ENCODE data around the gene SLC40A1. TPM values are rescaled to one million over a fixed set of nuclear protein-coding genes. Genes with fewer than 3 reads are reported as not detected.
A peak's percentile ranks its signal among the peaks of the same experiment; 100 is the strongest.

Gene SLC40A1
- total and polyA plus RNA-seq, 5 experiments from 2014 or later, result 18.2 to 40.3 (median 33.8) TPM

- Mint-ChIP-seq H3K36me3 (peaks cover 0 to 2% (median 0%) of the 10 kb centered on the region in 3 donors), H3K4me1 (peaks cover 16 to 23% (median 22%) of the 10 kb centered on the region in 4 donors), H3K27ac (peak overlapping the region in 4 of 10 donors; percentile 0 to 80 (median 36)), H3K27me3 (peaks cover 0 to 3% (median 0%) of the 10 kb centered on the region in 5 donors), H3K9me3 (no peaks in the 10 kb centered on the region), H3K4me3 (peak overlapping the region in 7 of 10 donors; percentile 0 to 64 (median 44))
- DNase-seq (no peak), ATAC-seq (no peak)
- POLR2A ChIA-PET, result interaction anchor here (3.9 kb wide), 1 partner anchor 13 kb away, joined by 15 read pairs; the partner anchor contains the start of gene SLC40A1
These were observed 12.5 kb upstream of the SLC40A1 start for GRCh38 chr2:189593115-189593514.

GRCh38 chr2:189592353-189592984 is 11.9 kb upstream of the SLC40A1 start:
- peak in 1 of 10 donors; percentile 11 for DNase-seq
- POLR2A ChIA-PET, result interaction anchor here (3.9 kb wide), 1 partner anchor 12 kb away, joined by 15 read pairs; the partner anchor contains the start of gene SLC40A1
- H3K9me3 Mint-ChIP-seq, result no peaks in the 10 kb centered on the region
- peaks cover 0 to 3% (median 0%) of the 10 kb centered on the region in 5 donors for H3K27me3 Mint-ChIP-seq
- H3K4me3 Mint-ChIP-seq, result peak overlapping the region in 8 of 10 donors; percentile 0 to 64 (median 43)
- peak overlapping the region in 6 of 10 donors; percentile 8 to 80 (median 62) for H3K27ac Mint-ChIP-seq
- H3K36me3 Mint-ChIP-seq, result peaks cover 0 to 2% (median 0%) of the 10 kb centered on the region in 3 donors
- peaks cover 19 to 23% (median 22%) of the 10 kb centered on the region in 4 donors for H3K4me1 Mint-ChIP-seq
- ATAC-seq, result peak; percentile 37 to 53

- Mint-ChIP-seq H3K9me3 (no peaks in the 10 kb centered on the region), H3K4me1 (peaks cover 12 to 15% (median 14%) of the 10 kb centered on the region in 4 donors), H3K27ac (peak overlapping the region in 1 of 10 donors; percentile 3), H3K4me3 (no peak overlapping the region), H3K36me3 (no peaks in the 10 kb centered on the region), H3K27me3 (peaks cover 0 to 9% (median 1%) of the 10 kb centered on the region in 5 donors)
- POLR2A ChIA-PET, result no interaction called here
- ATAC-seq (no peak), DNase-seq (no peak)
These were observed 7.2 kb upstream of the SLC40A1 start for GRCh38 chr2:189587780-189588179.

- H3K4me1 Mint-ChIP-seq, result peaks cover 10 to 13% (median 10%) of the 10 kb centered on the region in 4 donors
- ATAC-seq (no peak), DNase-seq (no peak)
- peaks cover 0 to 17% (median 6%) of the 10 kb centered on the region in 5 donors for H3K27me3 Mint-ChIP-seq
- POLR2A ChIA-PET, result no interaction called here
- H3K9me3 Mint-ChIP-seq, result no peaks in the 10 kb centered on the region
- H3K27ac Mint-ChIP-seq, result no peak overlapping the region
- H3K36me3 Mint-ChIP-seq, result no peaks in the 10 kb centered on the region
- no peak overlapping the region for H3K4me3 Mint-ChIP-seq
These were observed 4.7 kb upstream of the SLC40A1 start for GRCh38 chr2:189585226-189585756.

- Mint-ChIP-seq H3K4me3 (no peak overlapping the region), H3K4me1 (peaks cover 13 to 19% (median 16%) of the 10 kb centered on the region in 4 donors), H3K9me3 (no peaks in the 10 kb centered on the region), H3K36me3 (no peaks in the 10 kb centered on the region), H3K27me3 (peaks cover 0 to 18% (median 8%) of the 10 kb centered on the region in 5 donors), H3K27ac (no peak overlapping the region)
- POLR2A ChIA-PET, result no interaction called here
- ATAC-seq (no peak), DNase-seq (no peak)
These were observed 4.1 kb upstream of the SLC40A1 start for GRCh38 chr2:189584686-189585085.

- ATAC-seq, result no peak
- Mint-ChIP-seq H3K36me3 (no peaks in the 10 kb centered on the region), H3K27ac (no peak overlapping the region), H3K27me3 (peaks cover 0 to 22% (median 8%) of the 10 kb centered on the region in 5 donors), H3K4me3 (no peak overlapping the region), H3K9me3 (no peaks in the 10 kb centered on the region), H3K4me1 (peaks cover 16 to 29% (median 24%) of the 10 kb centered on the region in 4 donors)
- POLR2A ChIA-PET, result no interaction called here
- no peak for DNase-seq
These were observed 2.9 kb upstream of the SLC40A1 start for GRCh38 chr2:189583227-189584198.

GRCh38 chr2:189582809-189583192 is 2.2 kb upstream of the SLC40A1 start:
- Mint-ChIP-seq H3K36me3 (no peaks in the 10 kb centered on the region), H3K27me3 (peaks cover 0 to 23% (median 8%) of the 10 kb centered on the region in 5 donors), H3K4me3 (peak overlapping the region in 2 of 10 donors; percentile 1 to 21), H3K27ac (no peak overlapping the region), H3K9me3 (no peaks in the 10 kb centered on the region), H3K4me1 (peaks cover 17 to 32% (median 26%) of the 10 kb centered on the region in 4 donors)
- DNase-seq, result no peak
- ATAC-seq, result no peak
- POLR2A ChIA-PET, result no interaction called here

- no peak for DNase-seq
- Mint-ChIP-seq H3K4me1 (peaks cover 16 to 32% (median 28%) of the 10 kb centered on the region in 4 donors), H3K27ac (peak overlapping the region in 4 of 10 donors; percentile 55 to 88 (median 64)), H3K9me3 (no peaks in the 10 kb centered on the region), H3K27me3 (peaks cover 0 to 23% (median 8%) of the 10 kb centered on the region in 5 donors), H3K4me3 (peak overlapping the region; percentile 77 to 97 (median 84)), H3K36me3 (no peaks in the 10 kb centered on the region)
- no peak for ATAC-seq
- POLR2A ChIA-PET, result no interaction called here
These were observed 1.7 kb upstream of the SLC40A1 start for GRCh38 chr2:189582140-189582808.

GRCh38 chr2:189581354-189582139 is 961 bp upstream of the SLC40A1 start:
- peak; percentile 20 to 33 for ATAC-seq
- H3K36me3 Mint-ChIP-seq, result peaks cover 0 to 4% (median 0%) of the 10 kb centered on the region in 3 donors
- peak in 6 of 10 donors; percentile 1 to 34 (median 18) for DNase-seq
- no peaks in the 10 kb centered on the region for H3K9me3 Mint-ChIP-seq
- peaks cover 20 to 35% (median 33%) of the 10 kb centered on the region in 4 donors for H3K4me1 Mint-ChIP-seq
- POLR2A ChIA-PET, result interaction anchor here (1.2 to 2.4 kb wide), 11 partner anchors 10 to 201 kb away, joined by 3 to 34 read pairs (median 12); partner anchors contain the start of genes ASNSD1, OSGEPL1 and WDR75
- H3K4me3 Mint-ChIP-seq, result peak overlapping the region; percentile 77 to 97 (median 84)
- H3K27me3 Mint-ChIP-seq, result peaks cover 0 to 23% (median 8%) of the 10 kb centered on the region in 5 donors
- peak overlapping the region in 8 of 10 donors; percentile 20 to 90 (median 78) for H3K27ac Mint-ChIP-seq

GRCh38 chr2:189580241-189580651 is 340 bp downstream of the SLC40A1 start:
- Mint-ChIP-seq H3K4me1 (peaks cover 21 to 43% (median 39%) of the 10 kb centered on the region in 4 donors), H3K36me3 (peaks cover 0 to 9% (median 0%) of the 10 kb centered on the region in 3 donors), H3K27ac (peak overlapping the region; percentile 6 to 94 (median 86)), H3K4me3 (peak overlapping the region; percentile 81 to 97 (median 90)), H3K27me3 (peaks cover 0 to 23% (median 8%) of the 10 kb centered on the region in 5 donors), H3K9me3 (no peaks in the 10 kb centered on the region)
- DNase-seq (peak in 6 of 10 donors; percentile 5 to 63 (median 36)), ATAC-seq (peak; percentile 49 to 51)
- POLR2A ChIA-PET, result interaction anchor here (0.6 to 2.4 kb wide), 23 partner anchors 8 to 204 kb away, joined by 3 to 34 read pairs (median 4); partner anchors contain the start of genes ASNSD1, ORMDL1, OSGEPL1 and PMS1

Measured in naive thymus-derived CD8-positive, alpha-beta T cell (primary cell).